ENCODE measurements around the gene BZW2.

BZW2 gene

DNA sequence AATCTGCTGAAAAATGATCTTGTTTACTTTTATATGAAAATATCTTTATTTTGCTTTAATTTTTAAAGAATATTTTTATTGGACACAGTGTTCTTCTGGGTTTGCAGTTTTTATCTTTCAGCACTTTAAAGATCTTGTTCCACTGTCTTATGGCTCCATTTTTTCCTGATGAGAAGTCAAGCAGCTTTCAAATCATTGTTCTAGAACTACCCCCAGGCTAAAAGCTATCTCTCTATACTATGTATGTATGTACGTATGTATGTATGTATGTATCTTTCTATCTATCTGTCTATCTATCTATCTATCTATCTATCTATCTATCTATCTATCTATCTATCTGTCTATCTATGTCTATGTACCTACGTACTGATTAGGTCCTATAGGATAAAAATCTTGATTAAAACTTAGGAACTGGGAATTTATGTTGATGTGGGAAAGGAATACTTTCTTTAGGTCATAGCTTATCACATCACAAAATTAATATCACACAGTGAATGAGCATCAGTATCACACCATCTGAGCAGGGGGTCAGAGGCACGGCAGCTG, 72.2 kb downstream of the BZW2 start:
- no peak for DNase-seq (ENCODE audit: low read depth in 2 of 2)

DNA sequence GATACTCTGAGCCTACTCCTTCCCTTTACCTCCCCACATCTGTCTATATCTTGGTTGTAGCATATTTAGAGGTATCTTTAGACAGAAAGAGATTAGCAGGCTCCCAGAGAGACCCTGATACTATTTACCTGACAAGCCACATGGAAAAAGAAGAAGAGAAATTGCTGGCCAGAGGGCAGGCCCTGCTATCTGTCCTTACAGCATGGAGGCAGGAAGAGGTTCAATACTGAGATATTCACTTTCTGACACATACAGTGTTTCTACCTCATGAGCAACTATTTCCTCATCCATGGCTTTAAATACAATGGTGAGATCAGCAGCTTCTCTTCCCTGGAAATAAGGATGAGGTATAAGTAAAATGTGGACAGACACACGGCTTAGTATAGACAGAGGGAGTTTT, 73.7 kb downstream of the BZW2 start:
- no peak for DNase-seq (ENCODE audit: low read depth in 2 of 2)

DNA sequence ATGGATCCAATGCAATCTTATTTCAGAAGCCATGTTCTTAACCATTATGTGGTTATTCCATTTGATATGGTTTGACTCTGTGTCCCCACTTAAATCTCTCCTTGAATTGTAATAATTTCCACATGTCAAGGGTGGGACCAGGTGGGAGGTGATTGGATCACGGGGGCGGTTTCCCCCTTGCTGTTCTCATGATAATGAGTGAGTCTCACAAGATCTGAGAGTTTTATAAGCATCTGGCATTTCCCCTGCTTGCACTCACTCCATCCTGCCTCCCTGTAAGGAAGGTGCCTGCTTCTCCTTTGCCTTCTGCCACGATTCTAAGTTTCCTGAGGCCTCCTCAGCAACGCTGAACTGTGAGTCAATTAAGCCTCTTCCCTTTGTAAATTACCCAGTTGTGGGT, 75.6 kb downstream of the BZW2 start:
- no peak for DNase-seq (ENCODE audit: low read depth in 2 of 2)

DNA sequence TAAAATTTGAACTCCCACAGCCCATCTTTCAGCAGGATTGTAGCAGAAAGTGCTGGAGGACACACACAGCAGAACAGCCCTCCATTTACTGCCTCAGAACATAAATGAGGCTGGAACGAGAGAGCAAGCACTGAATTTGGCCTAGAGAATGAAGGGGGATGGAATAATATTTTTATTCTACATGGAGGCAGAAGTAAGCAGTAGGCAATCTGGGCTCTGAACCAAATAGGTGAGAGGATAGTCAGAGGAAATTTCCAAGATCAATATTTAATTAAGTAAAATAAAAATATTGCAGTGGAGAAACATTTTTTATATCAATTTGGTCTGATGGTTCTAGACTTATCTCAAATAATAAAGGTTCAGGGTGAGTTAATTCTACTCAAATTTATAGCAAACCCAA, 78.4 kb downstream of the BZW2 start:
- DNase-seq (ENCODE audit: low read depth in 2 of 2): no peak

DNA sequence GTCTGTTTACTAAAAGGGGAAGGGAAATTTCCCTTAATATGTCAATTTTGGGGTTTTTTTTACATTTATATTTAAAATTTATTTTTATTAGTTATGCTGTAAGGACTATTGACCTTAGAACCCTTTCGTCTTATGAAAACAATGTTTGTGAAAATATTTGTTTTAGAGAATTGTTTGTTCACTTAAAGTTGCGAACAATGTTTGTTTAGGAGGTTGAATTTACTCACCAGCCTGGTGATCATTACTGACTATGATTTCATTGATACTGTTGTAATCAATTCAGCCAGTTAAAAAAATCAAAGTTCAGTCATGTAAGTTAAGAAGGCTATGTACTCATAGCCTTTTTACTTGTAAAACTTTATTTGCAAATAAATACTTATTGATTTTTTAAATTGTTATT, 80.2 kb downstream of the BZW2 start:
- DNase-seq (ENCODE audit: low read depth in 2 of 2): no peak

DNA sequence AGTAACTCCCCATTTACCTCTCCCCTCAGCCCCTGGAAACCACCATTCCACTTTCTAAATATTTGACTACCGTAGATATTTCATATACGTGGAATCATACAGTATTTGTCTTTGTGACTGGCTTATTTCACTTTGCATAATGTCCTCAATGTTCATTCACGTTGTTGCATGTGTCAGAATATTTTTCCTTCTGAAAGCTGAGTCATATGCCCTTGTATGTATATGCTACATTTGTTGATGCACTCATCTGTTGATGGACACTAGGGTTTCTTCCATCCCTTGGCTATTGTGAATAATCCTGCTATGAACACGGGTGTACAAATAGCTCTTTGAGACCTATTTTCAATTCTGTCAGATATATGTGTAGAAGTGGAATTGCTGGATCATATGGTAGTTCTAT, 81.8 kb downstream of the BZW2 start:
- no peak for DNase-seq (ENCODE audit: low read depth in 2 of 2)

DNA sequence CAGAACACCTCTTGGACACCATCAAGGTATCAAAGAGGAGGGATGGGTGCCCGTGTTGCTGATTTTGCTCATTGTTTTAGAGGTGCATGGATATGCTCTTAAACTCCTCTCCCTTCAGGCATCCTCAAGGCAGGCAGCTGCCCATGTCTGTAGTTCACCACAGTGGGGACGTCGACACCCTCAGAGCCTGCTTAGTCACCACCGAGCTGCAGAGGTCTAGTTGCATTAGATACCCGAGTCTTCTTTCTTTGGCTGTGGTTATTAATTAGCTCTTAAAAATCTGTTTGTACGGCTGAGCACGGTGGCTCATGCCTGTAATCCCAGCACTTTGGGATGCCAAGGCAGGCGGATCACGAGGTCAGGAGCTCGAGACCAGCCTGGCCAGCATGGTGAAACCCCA, 82.8 kb downstream of the BZW2 start:
- DNase-seq (ENCODE audit: low read depth in 2 of 2): no peak

DNA sequence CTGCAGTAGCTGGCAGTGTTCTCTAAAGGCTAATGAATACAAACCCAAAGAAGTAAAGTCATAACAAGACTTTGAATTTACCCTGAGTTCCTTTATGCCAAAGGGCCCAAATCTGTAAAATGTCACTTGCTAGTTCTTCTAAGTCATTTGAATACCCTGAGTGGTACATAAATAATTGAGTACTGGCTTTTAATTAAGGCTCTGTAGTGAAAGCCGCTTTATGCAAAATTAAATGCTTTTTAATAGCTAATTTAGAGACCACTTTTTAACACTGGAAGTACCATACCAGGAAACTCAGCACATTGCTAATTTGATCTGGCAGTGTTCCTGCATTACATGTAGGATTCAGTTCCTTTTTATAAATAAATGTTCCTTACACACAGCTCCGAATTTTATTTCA, 83.6 kb downstream of the BZW2 start:
- no peak for DNase-seq (ENCODE audit: low read depth in 2 of 2)

DNA sequence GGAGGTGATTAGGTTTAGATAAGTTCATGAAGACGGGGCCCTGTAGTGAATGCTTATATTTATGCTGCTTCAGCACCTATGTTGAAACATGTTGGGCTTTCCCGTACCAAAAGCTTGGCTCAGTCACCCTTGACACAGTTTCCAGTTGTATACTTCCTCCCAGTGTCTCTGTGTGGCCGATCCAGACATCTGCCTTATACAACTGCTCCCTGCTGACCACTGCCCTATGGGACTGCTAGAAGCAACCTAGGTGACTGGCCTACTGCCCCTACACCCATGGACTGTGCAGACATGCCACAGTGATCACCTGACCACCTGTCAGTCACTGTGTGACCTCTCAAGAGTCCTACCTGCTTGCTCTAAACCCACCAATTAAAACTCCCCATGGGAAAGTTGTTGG, 85.0 kb downstream of the BZW2 start:
- no peak for DNase-seq (ENCODE audit: low read depth in 2 of 2)

DNA sequence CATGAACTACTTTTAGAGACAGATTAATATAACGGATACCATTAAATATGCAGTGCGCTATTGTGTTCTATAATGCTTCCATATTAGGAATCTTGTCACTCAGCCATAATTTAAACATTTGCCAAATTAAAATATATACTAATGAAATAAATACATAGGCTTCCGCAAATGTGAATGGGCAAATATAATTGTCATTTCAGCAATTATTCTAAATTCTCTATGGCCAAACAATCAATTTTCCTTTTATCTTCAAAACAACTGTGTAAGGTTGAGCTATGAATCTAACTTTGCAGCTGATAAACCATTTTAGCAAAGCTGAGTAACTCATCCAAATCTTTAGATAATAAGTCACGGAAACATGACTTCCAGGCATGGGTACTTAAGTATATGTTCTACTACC, 86.8 kb downstream of the BZW2 start:
- DNase-seq (ENCODE audit: low read depth in 2 of 2): no peak

DNA sequence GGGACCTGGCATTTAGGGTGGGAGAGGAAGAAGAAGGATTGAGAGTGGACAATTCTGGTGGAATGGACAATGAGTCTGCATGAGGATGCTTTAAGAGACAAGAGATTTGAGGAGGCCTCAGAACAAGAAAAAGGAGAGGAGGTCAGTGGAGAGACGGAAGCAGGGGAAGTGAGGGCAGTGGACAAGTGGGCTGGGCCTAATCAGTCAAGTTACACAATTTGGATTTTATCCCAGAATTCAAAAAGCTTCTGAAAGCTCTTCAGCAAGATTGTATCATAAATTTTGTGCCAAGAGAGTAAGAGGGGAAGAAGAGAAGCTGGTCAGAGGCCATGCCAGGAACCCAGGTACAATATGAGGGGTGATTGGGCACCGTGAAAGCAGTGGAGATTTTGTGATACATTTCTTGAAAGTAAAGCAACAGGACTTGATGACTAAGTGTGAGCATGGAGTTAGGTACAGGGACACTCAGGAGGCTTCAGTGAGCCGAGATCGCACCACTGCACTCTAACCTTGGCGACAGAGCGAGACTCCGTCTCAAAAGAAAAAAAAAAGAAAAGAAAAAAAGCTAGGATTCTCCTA, 88.3 kb downstream of the BZW2 start:
- no peak for DNase-seq (ENCODE audit: low read depth in 2 of 2)

DNA sequence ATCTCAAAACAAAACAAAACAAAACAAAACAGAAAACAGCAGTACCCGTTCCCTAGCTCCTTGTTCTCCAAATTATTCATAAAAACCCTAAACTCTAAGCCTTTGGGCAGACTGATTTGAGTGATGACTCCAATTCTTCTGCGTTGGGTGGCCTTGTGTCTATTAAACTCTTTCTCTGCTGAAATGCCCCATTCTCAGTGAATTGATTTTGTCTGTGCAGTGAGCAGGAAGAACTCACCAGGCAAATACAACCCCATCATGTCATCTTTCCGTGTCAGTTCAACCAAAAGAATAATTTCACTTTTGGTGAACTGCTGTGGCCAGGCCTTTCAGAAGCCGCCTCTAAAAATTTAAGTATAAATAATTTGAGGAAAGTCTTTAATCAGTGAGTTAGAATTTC, 89.0 kb downstream of the BZW2 start:
- no peak for DNase-seq (ENCODE audit: low read depth in 2 of 2)

DNA sequence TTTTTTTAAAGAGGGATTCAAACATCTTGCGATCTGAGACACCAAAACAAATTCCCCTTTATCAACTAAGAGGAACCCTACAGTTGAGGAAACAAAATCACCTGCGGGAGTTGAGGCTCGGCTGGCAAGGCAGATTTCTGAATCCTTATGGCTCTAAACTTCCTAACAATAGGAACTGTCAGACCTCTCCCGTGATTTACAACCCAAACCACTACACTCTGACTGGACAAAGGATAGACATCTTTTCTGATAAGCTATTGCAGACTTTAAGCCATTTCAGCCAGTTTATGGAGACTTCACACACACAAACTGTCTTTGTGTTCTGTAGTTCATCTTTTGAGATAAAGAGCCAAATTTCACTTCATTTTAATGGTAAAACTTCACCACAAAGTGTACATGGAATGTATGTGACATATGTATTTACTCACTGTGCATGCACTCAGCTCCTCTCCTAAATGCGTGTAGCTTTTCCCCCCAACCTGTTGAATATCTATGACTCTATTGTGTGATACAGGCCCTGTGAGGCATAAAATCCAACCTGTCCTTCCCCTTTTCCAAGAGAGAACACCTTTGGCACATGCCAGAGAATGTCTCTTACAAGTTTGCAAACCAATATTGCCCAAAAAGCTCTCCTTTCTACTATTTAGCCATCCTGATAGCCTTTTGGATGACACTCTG, 92.2 kb downstream of the BZW2 start:
- DNase-seq (ENCODE audit: low read depth in 2 of 2): no peak

DNA sequence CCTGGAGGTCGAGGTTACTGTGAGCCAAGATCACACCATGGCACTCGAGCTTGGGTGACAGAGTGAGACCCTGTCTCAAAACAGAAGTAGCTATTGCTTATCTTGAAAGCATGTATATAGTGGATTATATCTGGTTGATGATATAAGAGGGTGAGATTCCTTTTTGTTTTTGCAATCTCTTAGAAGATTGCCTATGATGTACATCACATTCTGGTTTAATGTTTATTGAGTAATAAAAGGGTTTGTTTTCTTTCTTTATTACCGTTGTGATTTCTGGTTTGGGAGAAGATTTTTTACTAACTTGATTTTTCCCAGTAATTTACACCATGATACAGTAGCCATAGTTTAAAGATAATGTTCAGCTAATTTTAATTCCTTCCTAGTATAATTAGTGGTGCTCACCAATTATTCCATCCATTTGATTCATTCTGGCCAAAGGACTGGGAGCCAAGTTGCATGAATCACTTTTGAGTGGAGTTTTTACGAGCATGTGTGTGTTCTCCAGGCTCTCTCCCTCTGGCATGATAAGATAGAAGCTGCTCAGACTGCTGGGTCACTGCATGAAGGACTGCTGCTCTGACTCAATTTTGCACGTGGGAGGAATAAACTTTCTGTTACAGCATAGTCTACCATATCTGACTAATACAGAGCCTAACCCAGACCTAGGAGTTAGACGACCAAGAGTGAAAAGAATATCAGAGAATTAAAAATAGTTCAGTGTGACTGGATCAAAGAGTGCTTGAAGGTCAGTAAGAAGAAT, 94.1 kb downstream of the BZW2 start:
- DNase-seq (ENCODE audit: low read depth in 2 of 2): no peak

DNA sequence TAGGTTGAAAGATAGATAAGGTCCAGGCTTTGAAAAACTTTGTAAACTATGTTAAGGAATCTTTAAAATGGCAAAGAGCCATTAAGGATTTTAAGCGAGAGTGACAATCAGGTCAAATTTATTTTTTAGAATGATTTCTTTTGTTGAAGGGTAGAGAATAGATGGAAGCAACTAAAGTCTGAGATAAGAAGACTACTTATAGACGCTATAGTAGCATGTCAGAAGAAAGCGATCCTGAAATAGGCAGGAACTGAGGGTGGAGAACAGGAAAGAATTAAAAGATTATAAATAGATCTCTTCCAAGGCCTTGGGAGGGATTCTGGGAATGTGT, 94.6 kb downstream of the BZW2 start:
- no peak for DNase-seq (ENCODE audit: low read depth in 2 of 2)

DNA sequence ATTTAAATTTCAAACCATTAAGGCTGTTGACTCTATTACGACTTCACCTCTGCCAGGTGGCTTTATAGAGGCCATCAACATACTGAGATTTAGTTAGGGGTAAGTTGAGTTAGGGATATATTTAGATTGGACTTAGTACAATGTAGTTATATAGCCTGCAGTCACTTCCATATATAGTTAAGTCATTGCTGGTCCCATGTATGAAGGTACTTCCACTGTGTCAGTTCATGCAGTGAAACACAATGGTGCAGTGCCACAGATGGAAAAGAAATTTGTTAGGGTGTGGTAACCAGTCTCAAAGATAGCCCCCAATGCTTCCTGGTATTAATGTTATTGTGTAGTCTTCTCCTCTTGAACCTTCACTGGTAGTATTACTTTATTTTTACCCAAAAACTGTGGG, 95.0 kb downstream of the BZW2 start:
- DNase-seq (ENCODE audit: low read depth in 2 of 2): no peak

DNA sequence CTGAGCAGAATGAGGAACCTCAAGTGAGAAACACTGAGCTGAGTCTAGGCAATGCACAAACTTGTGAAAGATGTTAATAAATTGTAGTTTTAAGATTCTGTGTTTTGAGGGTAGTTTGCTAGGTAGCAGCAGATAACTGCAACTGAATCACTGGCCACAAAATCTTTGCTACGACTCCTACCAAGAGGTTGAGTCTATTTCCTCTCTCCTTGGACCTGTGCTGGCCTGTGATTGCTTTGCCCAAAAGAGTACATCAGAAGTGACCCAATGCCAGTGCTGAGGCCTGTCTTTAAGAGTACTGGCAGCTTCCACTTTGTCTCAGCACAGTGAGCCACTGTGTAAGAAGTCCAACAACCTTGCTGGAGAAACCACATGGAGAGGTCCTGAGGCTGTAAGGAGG, 95.7 kb downstream of the BZW2 start:
- DNase-seq (ENCODE audit: low read depth in 2 of 2): no peak

DNA sequence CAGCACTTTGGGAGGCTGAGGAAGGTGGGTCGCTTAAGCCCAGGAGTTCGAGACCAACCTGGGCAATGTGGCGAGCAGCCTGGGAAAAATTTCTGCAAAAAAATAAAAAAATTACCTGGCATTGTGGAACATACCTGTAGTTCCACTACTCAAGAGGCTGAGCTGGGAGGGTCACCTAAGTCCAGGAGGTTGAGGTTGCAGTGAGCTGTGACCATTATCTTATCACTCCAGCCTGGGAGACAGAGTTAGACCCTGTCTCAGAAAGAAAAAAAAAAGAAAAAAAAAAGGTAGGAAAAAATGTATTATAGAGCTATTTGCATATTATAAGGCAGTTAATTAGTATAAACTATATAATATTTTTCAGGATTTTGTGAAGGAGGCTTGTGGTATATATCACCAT, 96.6 kb downstream of the BZW2 start:
- no peak for DNase-seq (ENCODE audit: low read depth in 2 of 2)

DNA sequence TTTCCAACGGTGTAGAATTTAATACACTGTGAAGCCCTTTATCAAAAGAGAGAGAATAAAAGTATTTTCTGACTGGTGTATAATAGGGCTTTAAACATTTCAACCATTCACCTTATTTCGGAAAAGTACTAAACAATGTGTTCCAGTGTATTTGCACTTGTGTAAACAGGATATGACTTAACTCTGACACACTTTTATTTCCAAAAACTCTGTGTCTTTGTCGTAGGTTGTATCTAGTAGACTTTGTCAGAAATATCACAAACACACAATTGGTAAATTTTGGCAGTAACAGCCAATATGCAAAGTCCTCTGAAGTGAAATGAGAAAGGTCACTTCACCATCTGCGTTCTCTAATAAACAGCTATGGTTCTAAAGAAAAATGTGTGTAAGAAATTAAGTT, 97.3 kb downstream of the BZW2 start:
- DNase-seq (ENCODE audit: low read depth in 2 of 2): no peak

DNA sequence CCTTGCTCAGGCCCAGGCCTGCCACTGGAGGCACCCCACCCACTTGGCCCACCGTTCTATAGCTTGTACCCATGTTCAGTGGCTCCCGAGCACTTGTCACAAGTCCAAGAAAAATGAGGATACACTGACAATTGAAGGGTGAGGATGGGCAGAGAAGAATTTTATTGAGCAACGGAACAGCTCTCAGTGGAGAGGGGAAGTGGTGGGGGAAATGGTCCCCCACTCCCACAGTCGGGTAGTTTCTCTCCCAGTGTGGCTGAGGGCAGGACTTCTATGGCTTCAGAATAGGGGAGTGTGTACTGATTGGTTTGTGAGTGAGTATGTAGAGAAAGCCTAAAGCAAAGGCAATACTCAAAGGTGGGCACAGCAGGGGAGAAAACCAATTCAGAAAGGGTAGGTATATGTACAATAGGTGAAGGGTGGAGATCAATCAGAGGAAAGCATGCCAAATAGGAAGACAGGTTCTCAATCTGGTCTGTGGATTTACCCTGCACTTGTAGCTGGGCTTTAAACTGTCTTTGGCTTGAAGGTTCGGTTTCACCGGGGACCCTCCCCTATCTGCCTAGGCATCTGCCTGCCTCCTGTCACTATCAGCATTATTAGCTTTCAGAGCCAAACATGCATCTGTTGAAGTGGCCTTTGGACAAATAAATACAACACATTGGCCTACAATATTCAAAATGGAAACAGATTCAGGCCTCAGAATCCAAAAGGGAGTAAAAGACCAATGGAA, 98.7 kb downstream of the BZW2 start:
- DNase-seq (ENCODE audit: low read depth in 2 of 2): no peak

DNA sequence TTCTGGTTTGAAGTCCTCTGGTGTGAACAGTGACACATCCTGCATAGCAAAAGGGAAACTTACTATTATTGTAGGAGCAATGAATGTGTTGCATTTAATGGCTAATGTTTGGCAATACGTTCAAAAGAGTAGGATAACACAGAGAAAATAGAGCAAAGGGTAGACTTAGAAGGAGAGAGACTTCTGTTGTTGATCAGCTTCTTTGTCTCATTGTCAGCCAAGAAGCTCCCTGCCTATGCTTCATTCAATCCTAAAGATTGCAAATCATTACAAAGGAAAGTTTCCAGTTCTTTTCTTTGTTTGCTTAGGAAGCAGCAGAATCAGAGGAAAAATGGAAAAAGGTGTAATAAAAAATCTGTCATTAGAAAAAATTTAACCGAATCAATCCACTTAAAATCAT, 99.7 kb downstream of the BZW2 start:
- DNase-seq (ENCODE audit: low read depth in 2 of 2): no peak

DNA sequence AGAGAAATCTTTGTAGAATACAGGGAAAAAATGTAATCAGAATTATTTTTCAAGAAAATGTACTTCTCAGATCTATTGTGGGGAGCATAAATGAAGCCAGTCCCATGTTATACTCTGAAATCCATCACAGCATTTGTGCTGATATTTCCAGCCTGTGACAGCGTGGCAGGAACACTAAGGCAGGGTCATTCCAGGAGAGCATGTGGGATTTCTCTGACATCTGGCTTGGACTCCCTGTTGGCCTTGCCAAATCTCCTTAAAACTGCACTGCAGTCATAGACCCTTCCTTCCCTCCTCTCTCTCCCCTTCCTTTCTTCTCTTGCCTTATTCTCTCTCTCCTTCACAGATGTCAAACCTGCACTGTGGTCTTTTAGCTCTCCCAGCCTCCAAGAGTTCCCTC, 101.1 kb downstream of the BZW2 start:
- no peak for DNase-seq (ENCODE audit: low read depth in 2 of 2)
